Panc1 (cell line): ENCODE measurements around the gene TXNIP. TPM values are rescaled to one million over a fixed set of nuclear protein-coding genes. Genes with fewer than 3 reads are reported as not detected.

Experiments used
- ATAC-seq: fragments of 200-7000 bp; cut with Tn5 transposase; 2 replicates; pipeline ENCODE4 v1.9.1; 2020; ENCODE audit warnings: mild to moderate bottlenecking, moderate library complexity
- BruUV-seq: library from RNA; stranded (reverse); fragments of 400-500 nt; replicated peaks from 2 replicates; lab custom pipeline; 2021; lab: Mats Ljungman, UMichigan
- CTCF ChIA-PET: fragments of 300-600 bp; sonication (Branson Sonifier 250); formaldehyde crosslinking; loops from one replicate; lab custom pipeline; 2022; ENCODE audit warnings: antibody characterized with exemption; lab: Charles Lee
- POLR2A ChIA-PET: fragments of 300-600 bp; sonication (Branson Sonifier 250); formaldehyde crosslinking; loops from one replicate; lab custom pipeline; 2022; ENCODE audit warnings: antibody characterized with exemption; lab: Charles Lee
- DNase-seq: peaks from one replicate; pipeline ENCODE4 v3.0.0-alpha.2; 2010; ENCODE audit warnings: low read depth, low spot score
- H3K27ac ChIP-seq: 2 replicates; pipeline ENCODE4 v1.5.1; 2011; ENCODE audit warnings: mild to moderate bottlenecking, low read length, inconsistent platforms
- H3K27me3 ChIP-seq: fragments of 200-500 bp; sonication (Bioruptor generic); 2 replicates; pipeline ENCODE4 v1.6.0; 2014; ENCODE audit warnings: low read length, inconsistent platforms; ENCODE audit not compliant: control insufficient read depth, insufficient read depth
- H3K36me3 ChIP-seq: fragments of 200-500 bp; sonication (Bioruptor generic); 2 replicates; pipeline ENCODE4 v1.5.1; 2014; ENCODE audit warnings: inconsistent platforms, mild to moderate bottlenecking, low read length, moderate library complexity; ENCODE audit not compliant: control insufficient read depth, insufficient read depth
- H3K4me1 ChIP-seq: 2 replicates; pipeline ENCODE4 v1.5.1; 2011; ENCODE audit warnings: inconsistent platforms, mild to moderate bottlenecking, low read length, moderate library complexity; ENCODE audit not compliant: control insufficient read depth, insufficient read depth
- H3K4me3 ChIP-seq, 2 experiments: 2 replicates each; pipeline ENCODE4 v1.5.1; 2011 to 2012; ENCODE audit warnings: low read depth in 2 of 2, low read length in 2 of 2, mild to moderate bottlenecking in 2 of 2, inconsistent platforms in 1 of 2, moderate library complexity in 1 of 2
- H3K9me3 ChIP-seq: fragments of 200-500 bp; sonication (Bioruptor generic); 2 replicates; pipeline ENCODE4 v1.5.1; 2014; ENCODE audit warnings: low read depth, mild to moderate bottlenecking, inconsistent platforms, low read length, moderate library complexity; ENCODE audit not compliant: control insufficient read depth, insufficient read depth
- CTCF ChIP-seq: fragments of 450-650 bp; IDR thresholded peaks from 2 replicates; pipeline ENCODE4 v1.5.1; 2017; ENCODE audit warnings: mild to moderate bottlenecking
- POLR2AphosphoS5 ChIP-seq: IDR thresholded peaks from 2 replicates; pipeline ENCODE4 v1.6.1; 2012; ENCODE audit warnings: mild to moderate bottlenecking, low read depth, low read length, moderate library complexity
- SIN3A ChIP-seq: IDR thresholded peaks from 2 replicates; pipeline ENCODE4 v1.6.1; 2012; ENCODE audit warnings: low read depth, mild to moderate bottlenecking, low read length, moderate library complexity, borderline replicate concordance; ENCODE audit not compliant: insufficient read depth
- TCF7L2 ChIP-seq: IDR thresholded peaks from 2 replicates; pipeline ENCODE4 v1.6.1; 2011; ENCODE audit warnings: mild to moderate bottlenecking, low read depth, low read length, inconsistent platforms
- in situ Hi-C: cut with HindIII; loops from 2 replicates; pipeline ENCODE4 v1.10.0; 2016; ENCODE audit warnings: low sequenced_read_pairs, low pct_unique_long_range_greater_than_20kb
- intact Hi-C: fragments of 100-400 bp; cut with micrococcal nuclease; formaldehyde crosslinking; loops from one replicate; pipeline ENCODE4 v1.10.0; 2022; ENCODE audit not compliant: unreplicated experiment
- total RNA-seq: library from RNA; stranded (reverse); gene quantifications from one replicate; pipeline ENCODE4 v1.2.1, GENCODE V29; 2021; ENCODE audit not compliant: unreplicated experiment
- TF ChIP-seq, protein P1 (sequence below), 2 experiments: IDR thresholded peaks; 2 replicates each; pipeline ENCODE4 v1.6.1; 2011 to 2012; ENCODE audit warnings: low read depth in 2 of 2, control low read depth in 1 of 2, low read length in 1 of 2, mild to moderate bottlenecking in 1 of 2, moderate library complexity in 1 of 2; ENCODE audit not compliant: insufficient read depth in 1 of 2

The TXNIP gene
- total RNA-seq, 1 experiment from 2014 or later = 15.2 TPM

- TF ChIP-seq TCF7L2 (no peak), SIN3A (no peak), POLR2AphosphoS5 (no peak), CTCF (no peak)
- TF ChIP-seq, protein P1, sequence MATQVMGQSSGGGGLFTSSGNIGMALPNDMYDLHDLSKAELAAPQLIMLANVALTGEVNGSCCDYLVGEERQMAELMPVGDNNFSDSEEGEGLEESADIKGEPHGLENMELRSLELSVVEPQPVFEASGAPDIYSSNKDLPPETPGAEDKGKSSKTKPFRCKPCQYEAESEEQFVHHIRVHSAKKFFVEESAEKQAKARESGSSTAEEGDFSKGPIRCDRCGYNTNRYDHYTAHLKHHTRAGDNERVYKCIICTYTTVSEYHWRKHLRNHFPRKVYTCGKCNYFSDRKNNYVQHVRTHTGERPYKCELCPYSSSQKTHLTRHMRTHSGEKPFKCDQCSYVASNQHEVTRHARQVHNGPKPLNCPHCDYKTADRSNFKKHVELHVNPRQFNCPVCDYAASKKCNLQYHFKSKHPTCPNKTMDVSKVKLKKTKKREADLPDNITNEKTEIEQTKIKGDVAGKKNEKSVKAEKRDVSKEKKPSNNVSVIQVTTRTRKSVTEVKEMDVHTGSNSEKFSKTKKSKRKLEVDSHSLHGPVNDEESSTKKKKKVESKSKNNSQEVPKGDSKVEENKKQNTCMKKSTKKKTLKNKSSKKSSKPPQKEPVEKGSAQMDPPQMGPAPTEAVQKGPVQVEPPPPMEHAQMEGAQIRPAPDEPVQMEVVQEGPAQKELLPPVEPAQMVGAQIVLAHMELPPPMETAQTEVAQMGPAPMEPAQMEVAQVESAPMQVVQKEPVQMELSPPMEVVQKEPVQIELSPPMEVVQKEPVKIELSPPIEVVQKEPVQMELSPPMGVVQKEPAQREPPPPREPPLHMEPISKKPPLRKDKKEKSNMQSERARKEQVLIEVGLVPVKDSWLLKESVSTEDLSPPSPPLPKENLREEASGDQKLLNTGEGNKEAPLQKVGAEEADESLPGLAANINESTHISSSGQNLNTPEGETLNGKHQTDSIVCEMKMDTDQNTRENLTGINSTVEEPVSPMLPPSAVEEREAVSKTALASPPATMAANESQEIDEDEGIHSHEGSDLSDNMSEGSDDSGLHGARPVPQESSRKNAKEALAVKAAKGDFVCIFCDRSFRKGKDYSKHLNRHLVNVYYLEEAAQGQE (IDR thresholded peaks at IDR 0.05; ENCODE audit: insufficient read depth in 1 of 2, low read depth in 2 of 2, low read length in 1 of 2) = no peak
- Histone ChIP-seq H3K4me3 (no peak overlapping the region), H3K9me3 (no peaks in the 10 kb centered on the region), H3K27me3 (no peaks in the 10 kb centered on the region), H3K27ac (no peak overlapping the region), H3K36me3 (no peaks in the 10 kb centered on the region), H3K4me1 (no peaks in the 10 kb centered on the region)
- intact Hi-C loops = loop anchor here (5.0 kb wide), 3 partner anchors 33 to 163 kb away; partner anchors contain the start of gene NUDT17
- POLR2A ChIA-PET = no interaction called here
- in situ Hi-C loops = no loop called here
- DNase-seq (no peak), ATAC-seq (no peak)
- CTCF ChIA-PET = interaction anchor here (0.5 to 1.5 kb wide), 2 partner anchors 33 to 165 kb away, joined by 3 to 7 read pairs; partner anchors contain the start of gene NUDT17
- BruUV-seq = no TSS peak
These were observed 13.9 kb upstream of the TXNIP start for GRCh38 chr1:146010126-146010738.

GRCh38 chr1:146007489-146008133 is 11.2 kb upstream of the TXNIP start:
- TF ChIP-seq TCF7L2 (no peak), CTCF (peak; percentile 61; the same call in 1 of the 2 replicates)
- ATAC-seq (no peak; the same call in 1 of the 2 replicates), DNase-seq (no peak)
- intact Hi-C loops (no loop called here), in situ Hi-C loops (no loop called here)
- Histone ChIP-seq H3K4me1 (no peaks in the 10 kb centered on the region), H3K9me3 (no peaks in the 10 kb centered on the region), H3K27ac (no peak overlapping the region), H3K4me3 (no peak overlapping the region), H3K27me3 (no peaks in the 10 kb centered on the region), H3K36me3 (no peaks in the 10 kb centered on the region)
- POLR2A ChIA-PET = interaction anchor here (0.6 kb wide), 1 partner anchor 14 kb away, joined by 3 read pairs; the partner anchor contains the start of gene HJV
- BruUV-seq = no TSS peak
- CTCF ChIA-PET = interaction anchor here (0.6 to 1.7 kb wide), 4 partner anchors 11 to 121 kb away, joined by 3 to 12 read pairs (median 6); partner anchors contain the start of gene TXNIP
